GM13976 (cell line): ENCODE measurements around the gene PTPRM.

Source experiments
- DNase-seq: peaks from one replicate; pipeline ENCODE4 v3.0.0; 2012; ENCODE audit warnings: low spot score
- in situ Hi-C: fragments of 300-500 bp; cut with MboI; formaldehyde crosslinking; loops from one replicate; pipeline ENCODE4 v1.12.0; 2022; ENCODE audit warnings: low sequenced_read_pairs, mixed read lengths, inconsistent platforms; ENCODE audit not compliant: unreplicated experiment
- TF ChIP-seq, protein P1 (sequence below): IDR thresholded peaks from 2 replicates; pipeline ENCODE4 v1.5.1; 2012; ENCODE audit warnings: borderline replicate concordance, mild to moderate bottlenecking; ENCODE audit not compliant: insufficient read depth; ENCODE audit errors: extremely low read depth, missing control alignments, control extremely low read depth

Gene PTPRM

DNA sequence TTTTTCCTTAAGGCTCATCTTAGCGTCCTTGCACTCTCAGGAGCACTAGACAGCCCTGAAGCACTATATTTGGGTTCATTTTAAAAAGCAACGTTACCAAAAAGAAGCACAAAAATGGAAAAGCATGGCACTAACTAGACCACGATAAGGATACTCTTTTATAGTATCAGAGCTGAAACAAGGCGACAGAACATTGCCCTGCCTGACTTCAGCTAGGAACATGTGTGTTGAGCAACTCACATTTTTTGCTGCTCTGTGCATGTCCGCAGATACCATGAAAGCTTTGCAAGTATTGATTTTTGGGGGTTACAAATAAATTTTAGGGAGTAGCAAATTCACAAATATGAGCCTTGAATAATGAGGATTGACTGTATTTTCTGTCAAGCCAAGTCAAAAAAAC lies 332.0 kb downstream of the PTPRM start:
- no peak for DNase-seq
- TF ChIP-seq, protein P1, sequence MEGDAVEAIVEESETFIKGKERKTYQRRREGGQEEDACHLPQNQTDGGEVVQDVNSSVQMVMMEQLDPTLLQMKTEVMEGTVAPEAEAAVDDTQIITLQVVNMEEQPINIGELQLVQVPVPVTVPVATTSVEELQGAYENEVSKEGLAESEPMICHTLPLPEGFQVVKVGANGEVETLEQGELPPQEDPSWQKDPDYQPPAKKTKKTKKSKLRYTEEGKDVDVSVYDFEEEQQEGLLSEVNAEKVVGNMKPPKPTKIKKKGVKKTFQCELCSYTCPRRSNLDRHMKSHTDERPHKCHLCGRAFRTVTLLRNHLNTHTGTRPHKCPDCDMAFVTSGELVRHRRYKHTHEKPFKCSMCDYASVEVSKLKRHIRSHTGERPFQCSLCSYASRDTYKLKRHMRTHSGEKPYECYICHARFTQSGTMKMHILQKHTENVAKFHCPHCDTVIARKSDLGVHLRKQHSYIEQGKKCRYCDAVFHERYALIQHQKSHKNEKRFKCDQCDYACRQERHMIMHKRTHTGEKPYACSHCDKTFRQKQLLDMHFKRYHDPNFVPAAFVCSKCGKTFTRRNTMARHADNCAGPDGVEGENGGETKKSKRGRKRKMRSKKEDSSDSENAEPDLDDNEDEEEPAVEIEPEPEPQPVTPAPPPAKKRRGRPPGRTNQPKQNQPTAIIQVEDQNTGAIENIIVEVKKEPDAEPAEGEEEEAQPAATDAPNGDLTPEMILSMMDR = no peak
- in situ Hi-C loops = no loop called here

DNA sequence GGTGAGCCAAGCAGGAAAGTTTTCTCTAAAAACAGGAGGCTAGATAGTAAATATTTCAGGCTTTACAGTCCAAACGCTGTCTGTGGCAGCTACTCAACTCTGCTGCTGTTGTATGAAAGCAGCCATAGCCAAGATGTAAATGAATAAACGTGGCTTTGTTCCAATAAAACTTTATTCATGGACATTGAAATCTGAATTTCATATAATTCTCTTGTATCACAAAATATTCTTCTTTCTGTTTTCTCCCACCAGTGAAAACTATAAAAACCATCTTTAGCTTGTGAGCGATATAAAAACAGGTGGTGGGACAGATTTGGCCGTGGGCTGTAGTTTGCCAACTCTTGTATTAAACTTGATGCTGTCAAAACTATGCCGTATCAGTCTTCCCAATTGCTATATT lies 333.0 kb downstream of the PTPRM start:
- in situ Hi-C loops = no loop called here
- no peak for DNase-seq
- TF ChIP-seq, protein P1 = no peak

DNA sequence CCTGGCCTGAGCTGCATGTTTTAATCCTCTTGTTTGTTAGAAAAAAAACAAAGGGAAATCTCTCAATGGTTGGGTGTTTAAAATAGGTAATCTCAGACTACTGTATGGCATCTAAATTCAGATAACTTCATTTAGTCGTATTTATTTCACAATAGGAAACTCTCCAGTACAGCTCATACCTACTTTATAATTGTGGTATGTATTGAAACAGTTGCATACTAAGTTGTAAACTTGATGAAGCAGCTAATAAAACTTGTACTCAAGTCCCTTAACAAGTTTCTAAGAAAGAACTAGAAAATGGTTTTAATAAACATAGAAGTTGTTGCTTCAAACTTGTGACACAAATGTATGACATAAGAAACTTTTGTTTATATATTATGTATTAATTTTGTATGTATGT lies 334.5 kb downstream of the PTPRM start:
- TF ChIP-seq, protein P1 = no peak
- in situ Hi-C loops = no loop called here
- no peak for DNase-seq

- in situ Hi-C loops = no loop called here
These were observed 335.3 kb downstream of the PTPRM start for GRCh38 chr18:7902399-7902839.

GRCh38 chr18:7904529-7904928 lies 337.4 kb downstream of the PTPRM start:
- no peak for DNase-seq

More at GRCh38 chr18:7902399-7902839, 335.3 kb downstream of the PTPRM start:
- no peak for DNase-seq
- TF ChIP-seq, protein P1 = no peak

DNA sequence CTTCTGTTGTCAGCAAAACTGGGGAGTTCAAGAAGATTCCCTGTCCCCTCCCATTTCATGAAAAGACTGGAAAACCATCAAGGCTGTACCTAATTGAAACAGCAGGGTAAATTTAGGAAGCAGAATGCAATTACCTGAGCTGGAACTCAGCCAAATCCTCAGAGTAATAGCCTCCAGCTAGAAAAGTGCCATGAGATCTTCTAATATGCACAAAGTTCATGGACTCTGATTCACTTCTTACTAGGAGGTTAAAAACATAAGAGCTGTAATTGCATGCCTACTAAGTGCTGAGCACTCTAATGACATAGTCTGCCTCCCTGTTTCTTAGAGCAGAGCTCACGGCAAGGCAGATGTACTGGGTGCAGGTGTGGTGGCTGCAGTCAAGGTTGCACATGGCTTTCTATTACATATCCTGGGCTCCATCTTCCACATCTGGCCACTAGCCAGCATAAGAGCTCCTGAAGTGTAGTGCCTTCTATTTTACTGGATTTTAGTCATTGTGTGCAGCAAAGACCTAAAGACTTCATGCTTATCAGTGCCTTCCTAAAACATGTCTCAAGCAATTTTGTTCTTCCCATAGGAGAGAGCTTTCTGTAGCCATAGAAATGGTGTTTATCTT lies 341.7 kb downstream of the PTPRM start:
- no peak for DNase-seq
- TF ChIP-seq, protein P1 = no peak
- in situ Hi-C loops = no loop called here

More at GRCh38 chr18:7904529-7904928, 337.4 kb downstream of the PTPRM start:
- in situ Hi-C loops = no loop called here
- TF ChIP-seq, protein P1 = no peak
